ENCODE data around the gene RMDN2. TPM values are rescaled to one million over a fixed set of nuclear protein-coding genes. Genes with fewer than 3 reads are reported as not detected.

RMDN2 gene
- total RNA-seq, 1 experiment from 2014 or later: 4.4 TPM

GRCh38 chr2:37887286-37887685, 37.8 kb upstream of the RMDN2 start:
- Histone ChIP-seq H3K4me1 (ENCODE audit: control insufficient read depth, insufficient read depth, low read length) (no peaks in the 10 kb centered on the region), H3K27me3 (ENCODE audit: control insufficient read depth, insufficient read depth, low read length) (peaks cover 8% of the 10 kb centered on the region), H3K4me3 (ENCODE audit: low read depth in 2 of 2, low read length in 2 of 2) (no peak overlapping the region), H3K9me3 (ENCODE audit: control insufficient read depth, insufficient read depth, low read depth, low read length) (no peaks in the 10 kb centered on the region), H3K27ac (ENCODE audit: low read length) (no peak overlapping the region), H3K36me3 (ENCODE audit: control insufficient read depth, insufficient read depth, low read length) (no peaks in the 10 kb centered on the region)
- in situ Hi-C loops (cut with HindIII; ENCODE audit: low pct_unique_long_range_greater_than_20kb, low sequenced_read_pairs) (no loop called here), intact Hi-C loops (cut with micrococcal nuclease; ENCODE audit: unreplicated experiment) (no loop called here)
- ChIA-PET CTCF (no interaction called here), POLR2A (no interaction called here)
- BruUV-seq (replicated peaks): no TSS peak
- DNase-seq (ENCODE audit: low read depth, low spot score) (no peak), ATAC-seq (no peak)
- TF ChIP-seq TCF7L2 (IDR thresholded peaks at IDR 0.05; ENCODE audit: low read depth, low read length) (no peak), POLR2AphosphoS5 (IDR thresholded peaks at IDR 0.05; ENCODE audit: low read depth, low read length) (no peak), CTCF (IDR thresholded peaks at IDR 0.05) (no peak), SIN3A (IDR thresholded peaks at IDR 0.05; ENCODE audit: borderline replicate concordance, insufficient read depth, low read depth, low read length) (no peak)

GRCh38 chr2:37890893-37891495, 34.1 kb upstream of the RMDN2 start:
- Histone ChIP-seq H3K4me1 (ENCODE audit: control insufficient read depth, insufficient read depth, low read length) (no peaks in the 10 kb centered on the region), H3K27ac (ENCODE audit: low read length) (no peak overlapping the region), H3K9me3 (ENCODE audit: control insufficient read depth, insufficient read depth, low read depth, low read length) (no peaks in the 10 kb centered on the region), H3K36me3 (ENCODE audit: control insufficient read depth, insufficient read depth, low read length) (no peaks in the 10 kb centered on the region), H3K27me3 (ENCODE audit: control insufficient read depth, insufficient read depth, low read length) (peaks cover 8% of the 10 kb centered on the region), H3K4me3 (ENCODE audit: low read depth in 2 of 2, low read length in 2 of 2) (no peak overlapping the region)
- in situ Hi-C loops (cut with HindIII; ENCODE audit: low pct_unique_long_range_greater_than_20kb, low sequenced_read_pairs) (no loop called here), intact Hi-C loops (cut with micrococcal nuclease; ENCODE audit: unreplicated experiment) (no loop called here)
- no TSS peak for BruUV-seq (replicated peaks)
- ATAC-seq (peak; percentile 99), DNase-seq (ENCODE audit: low read depth, low spot score) (peak; percentile 38)
- TF ChIP-seq POLR2AphosphoS5 (IDR thresholded peaks at IDR 0.05; ENCODE audit: low read depth, low read length) (no peak), REST (IDR thresholded peaks at IDR 0.05; ENCODE audit: insufficient read depth in 1 of 2, low read depth in 2 of 2, low read length in 1 of 2) (no peak), SIN3A (IDR thresholded peaks at IDR 0.05; ENCODE audit: borderline replicate concordance, insufficient read depth, low read depth, low read length) (no peak), CTCF (IDR thresholded peaks at IDR 0.05) (peak; percentile 92), TCF7L2 (IDR thresholded peaks at IDR 0.05; ENCODE audit: low read depth, low read length) (no peak)
- ChIA-PET POLR2A (no interaction called here), CTCF (no interaction called here)
